SJCRH30 (cell line): ENCODE measurements around the gene DLL4. TPM values are rescaled to one million over a fixed set of nuclear protein-coding genes. Genes with fewer than 3 reads are reported as not detected.

Experiments
- DNase-seq, 2 experiments: peaks; one replicate each; pipeline ENCODE4 v3.0.0-alpha.2; 2015 to 2020
- H3K27ac ChIP-seq: fragments of 250-450 bp; sonication (Bioruptor Pico); 2 replicates; pipeline ENCODE4 v1.5.1; 2020; ENCODE audit warnings: mild to moderate bottlenecking, moderate library complexity
- H3K27me3 ChIP-seq: fragments of 250-450 bp; sonication (Bioruptor Pico); 2 replicates; pipeline ENCODE4 v1.5.1; 2020; ENCODE audit warnings: mild to moderate bottlenecking, moderate library complexity
- H3K36me3 ChIP-seq: fragments of 250-450 bp; sonication (Bioruptor Pico); 2 replicates; pipeline ENCODE4 v1.5.1; 2020; ENCODE audit warnings: mild to moderate bottlenecking, moderate library complexity
- H3K4me1 ChIP-seq: fragments of 250-450 bp; sonication (Bioruptor Pico); 2 replicates; pipeline ENCODE4 v1.5.1; 2020; ENCODE audit warnings: mild to moderate bottlenecking, moderate library complexity
- H3K4me3 ChIP-seq: fragments of 250-450 bp; sonication (Bioruptor Pico); 2 replicates; pipeline ENCODE4 v1.5.1; 2020; ENCODE audit warnings: mild to moderate bottlenecking, moderate library complexity
- H3K9me3 ChIP-seq: fragments of 250-450 bp; sonication (Bioruptor Pico); replicated peaks from 2 replicates; pipeline ENCODE4 v1.5.1; 2020; ENCODE audit warnings: mild to moderate bottlenecking, moderate library complexity
- total RNA-seq: library from RNA; depleted of rRNA; stranded (reverse); fragments of >200 nt; shearing (Covaris generic); gene quantifications from 2 replicates; pipeline ENCODE4 v1.2.3, GENCODE V29; 2014

The DLL4 gene
- total RNA-seq, 1 experiment from 2014 or later: 0.43 TPM

GRCh38 chr15:40938536-40938870 lies 9.4 kb downstream of the DLL4 start:
- no peaks in the 10 kb centered on the region for H3K36me3 ChIP-seq
- H3K9me3 ChIP-seq: no peaks in the 10 kb centered on the region
- peaks cover 20% of the 10 kb centered on the region for H3K4me1 ChIP-seq
- H3K27me3 ChIP-seq: no peaks in the 10 kb centered on the region
- no peak overlapping the region for H3K4me3 ChIP-seq
- no peak overlapping the region for H3K27ac ChIP-seq
- no peak for DNase-seq

DNA sequence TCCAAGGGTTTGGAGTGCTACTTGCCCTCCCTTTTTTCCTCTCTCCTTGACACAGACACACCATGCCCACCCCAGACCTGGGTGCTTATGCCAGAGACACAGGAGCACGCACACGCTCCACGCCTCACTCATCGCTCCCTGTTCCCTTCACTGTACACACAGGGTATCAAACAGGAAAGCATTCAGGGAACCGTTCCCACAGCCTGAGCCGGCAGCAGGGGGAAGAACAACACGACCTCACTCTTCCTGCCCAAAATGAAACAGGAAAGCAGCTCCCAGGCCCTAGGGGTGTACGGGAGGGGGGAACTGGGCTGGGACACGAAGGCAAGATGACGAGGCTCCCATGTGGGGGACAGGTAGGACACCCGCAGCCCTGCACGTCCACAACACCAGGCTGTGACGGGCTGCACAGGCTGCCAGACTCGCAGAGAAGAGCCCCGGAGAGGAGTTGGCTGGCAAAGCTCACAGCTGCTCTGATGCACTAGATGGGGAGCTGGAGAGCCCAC lies 11.2 kb downstream of the DLL4 start:
- DNase-seq: peak in 1 of 2 experiments; percentile 34
- no peak overlapping the region for H3K27ac ChIP-seq
- peak overlapping the region; percentile 20; the same call in 1 of the 2 replicates for H3K4me3 ChIP-seq
- no peaks in the 10 kb centered on the region for H3K36me3 ChIP-seq
- H3K27me3 ChIP-seq: no peaks in the 10 kb centered on the region
- no peaks in the 10 kb centered on the region for H3K9me3 ChIP-seq
- peaks cover 20% of the 10 kb centered on the region for H3K4me1 ChIP-seq

DNA sequence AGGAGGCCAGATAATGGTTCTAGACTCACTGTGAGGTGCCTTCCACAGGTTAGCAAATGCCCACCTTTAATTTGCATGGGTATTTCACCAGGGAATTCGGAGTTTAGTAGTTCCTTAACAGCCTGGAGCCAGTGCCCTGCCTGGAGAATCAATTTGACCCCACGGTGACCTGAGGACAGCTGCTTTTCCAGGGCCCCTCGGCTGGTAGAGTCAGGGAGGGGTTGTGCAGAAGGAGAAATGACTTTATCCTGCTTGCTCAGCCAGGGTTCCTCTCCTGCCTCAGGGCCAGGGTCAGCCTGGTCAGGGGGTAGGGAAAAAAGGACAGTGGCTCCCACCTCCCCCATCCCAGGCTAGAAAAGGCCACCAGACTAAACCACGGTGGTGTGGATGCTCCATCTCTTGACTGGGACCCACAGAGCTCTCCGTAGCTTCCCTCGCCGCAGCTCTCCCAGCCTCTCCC lies 12.0 kb downstream of the DLL4 start:
- H3K4me1 ChIP-seq: peaks cover 20% of the 10 kb centered on the region

DNA sequence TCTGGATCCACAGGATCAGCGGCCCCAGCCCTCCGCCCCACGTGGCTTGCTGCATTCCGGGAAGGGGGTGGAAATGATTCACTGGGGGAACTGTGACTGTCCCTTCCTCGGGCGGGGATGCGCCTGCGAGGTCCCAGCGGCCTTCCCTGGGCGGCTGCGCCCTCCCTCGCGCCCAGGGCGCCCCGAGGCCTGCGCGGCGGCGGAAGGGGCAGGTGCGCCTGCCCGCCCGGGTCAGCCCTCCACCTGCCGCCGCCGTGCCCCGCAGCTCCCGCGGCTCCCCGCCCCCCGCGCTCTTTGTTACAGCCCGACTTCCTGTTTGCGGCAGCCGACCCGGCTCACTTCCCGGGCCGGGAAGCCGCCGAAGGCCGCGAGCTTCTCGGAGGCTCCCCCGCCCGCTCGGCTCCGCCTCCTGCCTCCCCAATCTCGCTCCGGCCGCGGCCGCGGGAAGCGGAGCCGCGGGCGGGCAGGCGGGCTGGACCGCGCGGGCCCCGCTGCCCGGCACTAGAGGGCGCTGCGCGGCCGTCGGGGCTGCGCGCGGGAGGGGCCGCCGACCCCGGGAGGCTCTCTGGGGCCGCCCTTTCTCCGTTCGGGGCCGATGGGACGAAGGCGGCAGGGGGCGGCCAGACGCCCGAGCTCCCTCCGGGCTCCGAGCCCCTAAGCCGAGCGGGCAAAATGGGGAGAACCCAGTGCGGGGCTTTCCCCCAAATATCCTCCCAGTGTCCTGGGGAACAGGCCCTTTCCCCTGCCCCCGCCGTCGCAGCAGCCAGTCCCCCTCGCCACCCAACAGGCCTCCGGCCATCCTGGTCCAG lies 12.6 kb downstream of the DLL4 start:
- Histone ChIP-seq H3K4me3 (peak overlapping the region; percentile 66), H3K36me3 (no peaks in the 10 kb centered on the region), H3K27me3 (no peaks in the 10 kb centered on the region), H3K27ac (peak overlapping the region; percentile 31; the same call in 1 of the 2 replicates), H3K9me3 (no peaks in the 10 kb centered on the region), H3K4me1 (peaks cover 20% of the 10 kb centered on the region)
- DNase-seq: peak; percentile 71 to 76

More for the DNA sequence above, 12.0 kb downstream of the DLL4 start:
- H3K9me3 ChIP-seq: no peaks in the 10 kb centered on the region
- peak; percentile 49 to 65 for DNase-seq
- peak overlapping the region; percentile 31; the same call in 1 of the 2 replicates for H3K27ac ChIP-seq
- no peaks in the 10 kb centered on the region for H3K27me3 ChIP-seq
- H3K36me3 ChIP-seq: no peaks in the 10 kb centered on the region
- H3K4me3 ChIP-seq: peak overlapping the region; percentile 66

GRCh38 chr15:40942337-40942854 lies 13.3 kb downstream of the DLL4 start:
- H3K9me3 ChIP-seq: no peaks in the 10 kb centered on the region
- peak overlapping the region; percentile 66 for H3K4me3 ChIP-seq
- no peak for DNase-seq
- no peaks in the 10 kb centered on the region for H3K27me3 ChIP-seq
- H3K27ac ChIP-seq: no peak overlapping the region
- no peaks in the 10 kb centered on the region for H3K36me3 ChIP-seq
- peaks cover 16% of the 10 kb centered on the region for H3K4me1 ChIP-seq

GRCh38 chr15:40942878-40943277 lies 13.7 kb downstream of the DLL4 start:
- no peak for DNase-seq
- Histone ChIP-seq H3K27me3 (no peaks in the 10 kb centered on the region), H3K4me3 (peak overlapping the region; percentile 66; the same call in 1 of the 2 replicates), H3K36me3 (no peaks in the 10 kb centered on the region), H3K4me1 (peaks cover 16% of the 10 kb centered on the region), H3K9me3 (no peaks in the 10 kb centered on the region), H3K27ac (no peak overlapping the region)

DNA sequence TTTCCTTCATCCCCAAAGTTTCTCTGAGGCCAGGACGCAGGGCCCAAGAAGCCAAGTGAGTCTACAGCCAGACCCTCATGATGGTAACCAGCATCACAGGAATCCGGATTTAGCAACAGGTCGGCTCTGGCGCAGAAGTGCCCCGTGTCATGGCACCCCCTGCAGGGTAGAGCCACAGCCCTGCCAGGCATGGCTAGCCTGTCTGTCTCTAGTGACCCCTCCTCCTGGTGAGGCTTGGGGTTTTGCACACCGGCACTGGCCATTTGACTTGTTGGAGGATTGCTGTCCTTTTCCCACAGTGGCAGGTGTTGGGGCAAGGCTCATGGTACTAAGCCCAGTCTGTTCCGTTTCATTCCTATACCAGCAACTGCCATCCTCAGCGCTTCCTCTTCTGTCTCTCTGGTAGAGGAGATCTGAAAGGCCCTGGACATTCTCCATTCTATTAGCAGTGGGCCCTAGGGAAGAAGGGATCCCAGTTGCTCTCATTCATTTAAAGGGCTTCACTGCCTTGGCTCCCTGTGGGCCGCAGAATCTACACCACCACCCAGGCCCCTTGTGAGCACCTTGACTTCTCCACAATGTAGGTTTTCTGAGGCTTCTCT lies 14.7 kb downstream of the DLL4 start:
- Histone ChIP-seq H3K36me3 (no peaks in the 10 kb centered on the region), H3K9me3 (no peaks in the 10 kb centered on the region), H3K4me1 (peaks cover 16% of the 10 kb centered on the region), H3K4me3 (no peak overlapping the region), H3K27me3 (no peaks in the 10 kb centered on the region), H3K27ac (no peak overlapping the region)
- no peak for DNase-seq

GRCh38 chr15:40944510-40945296 lies 15.6 kb downstream of the DLL4 start:
- Histone ChIP-seq H3K27me3 (no peaks in the 10 kb centered on the region), H3K9me3 (no peaks in the 10 kb centered on the region), H3K27ac (no peak overlapping the region), H3K4me1 (peaks cover 16% of the 10 kb centered on the region), H3K4me3 (no peak overlapping the region), H3K36me3 (no peaks in the 10 kb centered on the region)
- no peak for DNase-seq

GRCh38 chr15:40948706-40949473 lies 19.8 kb downstream of the DLL4 start:
- Histone ChIP-seq H3K27ac (no peak overlapping the region), H3K36me3 (no peaks in the 10 kb centered on the region; the same call in 1 of the 2 replicates), H3K4me1 (no peaks in the 10 kb centered on the region), H3K4me3 (no peak overlapping the region), H3K27me3 (no peaks in the 10 kb centered on the region), H3K9me3 (no peaks in the 10 kb centered on the region)
- DNase-seq: no peak

- Histone ChIP-seq H3K27ac (no peak overlapping the region), H3K36me3 (no peaks in the 10 kb centered on the region; the same call in 1 of the 2 replicates), H3K4me3 (no peak overlapping the region), H3K4me1 (no peaks in the 10 kb centered on the region), H3K9me3 (no peaks in the 10 kb centered on the region), H3K27me3 (no peaks in the 10 kb centered on the region)
- DNase-seq: no peak
Observed at GRCh38 chr15:40949756-40950207, 20.6 kb downstream of the DLL4 start.

GRCh38 chr15:40951764-40952163 lies 22.6 kb downstream of the DLL4 start:
- DNase-seq: no peak
- H3K9me3 ChIP-seq: no peaks in the 10 kb centered on the region
- no peaks in the 10 kb centered on the region for H3K27me3 ChIP-seq
- no peak overlapping the region for H3K4me3 ChIP-seq
- H3K36me3 ChIP-seq: no peaks in the 10 kb centered on the region; the same call in 1 of the 2 replicates
- no peak overlapping the region for H3K27ac ChIP-seq
- no peaks in the 10 kb centered on the region for H3K4me1 ChIP-seq

GRCh38 chr15:40952301-40952900 lies 23.3 kb downstream of the DLL4 start:
- H3K27me3 ChIP-seq: no peaks in the 10 kb centered on the region
- H3K36me3 ChIP-seq: no peaks in the 10 kb centered on the region; the same call in 1 of the 2 replicates
- H3K27ac ChIP-seq: peak overlapping the region; percentile 20; the same call in 1 of the 2 replicates
- H3K9me3 ChIP-seq: no peaks in the 10 kb centered on the region
- DNase-seq: no peak
- no peaks in the 10 kb centered on the region for H3K4me1 ChIP-seq
- H3K4me3 ChIP-seq: peak overlapping the region; percentile 69

DNA sequence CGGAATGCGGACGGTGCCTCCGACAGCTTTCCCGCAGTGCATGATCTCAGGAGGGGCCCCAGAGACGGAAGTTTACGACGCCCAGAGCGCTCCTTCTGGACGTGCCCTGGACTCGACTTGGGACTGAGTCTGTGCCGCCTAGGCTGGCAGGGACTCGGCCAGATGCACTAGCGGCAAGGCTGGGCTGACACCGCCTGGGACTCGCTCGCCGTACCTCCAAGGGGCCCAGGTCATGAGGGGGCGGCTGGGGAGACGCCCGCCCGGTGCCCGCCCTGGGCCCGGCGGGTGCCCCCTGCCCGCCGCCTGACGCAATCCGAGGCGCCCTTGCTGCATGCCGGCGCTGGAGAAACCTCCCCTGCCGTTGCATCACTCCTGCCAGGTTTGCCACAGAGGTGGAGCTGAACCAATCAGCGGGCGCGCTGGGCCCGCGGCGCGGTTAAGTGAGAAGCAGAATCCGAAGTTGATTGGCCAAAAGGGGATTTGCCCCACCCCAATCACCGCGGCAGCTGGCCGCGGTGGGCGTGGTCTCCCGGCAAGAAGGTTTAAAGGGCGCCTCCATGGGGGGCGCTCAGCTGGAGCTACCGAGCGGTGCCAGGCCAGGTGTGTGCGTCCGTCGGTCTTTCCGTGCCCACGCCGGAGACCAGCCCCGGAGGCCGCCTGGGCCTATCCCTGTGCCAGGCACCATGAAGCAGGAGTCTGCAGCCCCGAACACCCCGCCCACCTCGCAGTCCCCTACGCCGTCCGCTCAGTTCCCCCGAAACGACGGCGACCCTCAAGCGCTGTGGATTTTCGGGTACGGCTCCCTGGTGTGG lies 24.0 kb downstream of the DLL4 start, which contains the start of gene CHAC1:
CHAC1 (plus strand) TSS at position 571 of the 812 bp plus-strand sequence; CDS start at position 684, 113 bp downstream.
- H3K4me1 ChIP-seq: peaks cover 5% of the 10 kb centered on the region; the same call in 1 of the 2 replicates
- no peaks in the 10 kb centered on the region for H3K27me3 ChIP-seq
- H3K4me3 ChIP-seq: peak within 1 kb of the TSS; percentile 69
- H3K27ac ChIP-seq: peak within 1 kb of the TSS; percentile 20; the same call in 1 of the 2 replicates
- H3K36me3 ChIP-seq: no peaks in the 10 kb centered on the region; the same call in 1 of the 2 replicates
- H3K9me3 ChIP-seq: no peaks in the 10 kb centered on the region
- peak; percentile 93 to 95 for DNase-seq
